ENCODE results near the gene SUPT3H. TPM values are rescaled to one million over a fixed set of nuclear protein-coding genes. Genes with fewer than 3 reads are reported as not detected.

The SUPT3H gene
- total and polyA plus RNA-seq, 9 donors: 10.3 to 23.1 (median 16.2) TPM

GRCh38 chr6:45002390-45003105 is 375.2 kb downstream of the SUPT3H start:
- H3K36me3 ChIP-seq: no peaks in the 10 kb centered on the region
- no peak for DNase-seq
- intact Hi-C loops (cut with DNase I): no loop called here

DNA sequence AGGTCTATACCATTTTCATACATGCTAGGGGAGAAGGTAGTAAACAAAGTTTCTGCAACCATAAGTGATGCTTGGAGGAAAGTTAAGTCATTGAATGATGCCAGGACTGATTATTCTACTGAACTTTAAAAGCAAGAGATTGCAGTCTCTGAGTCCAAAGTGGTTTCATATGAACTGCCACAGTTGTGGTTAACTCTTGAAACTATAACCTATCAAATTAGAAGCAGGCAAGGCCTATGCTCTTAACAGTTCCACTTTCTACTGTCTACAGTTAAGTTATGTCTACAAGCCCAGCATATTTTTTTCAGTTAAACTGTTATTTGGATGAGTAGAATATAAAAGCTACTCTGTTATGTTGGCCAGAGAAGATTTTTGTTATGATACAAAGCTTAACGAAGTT is 376.1 kb downstream of the SUPT3H start:
- 61 to 90% (median 88%) methylated on average over 1 of the region's 1 CpG for WGBS, 3 donors
- intact Hi-C loops (cut with DNase I): no loop called here

More at GRCh38 chr6:45002390-45003105, 375.2 kb downstream of the SUPT3H start:
- H3K27me3 ChIP-seq: no peaks in the 10 kb centered on the region
- no peak for TF ChIP-seq EP300 (IDR thresholded peaks at IDR 0.05)
- no peak for TF ChIP-seq POLR2A (IDR thresholded peaks at IDR 0.05)
- TF ChIP-seq CTCF (IDR thresholded peaks at IDR 0.05): no peak
- H3K4me1 ChIP-seq (ENCODE audit: insufficient read depth): no peaks in the 10 kb centered on the region
- H3K27ac ChIP-seq: no peak overlapping the region
- H3K9me3 ChIP-seq: no peaks in the 10 kb centered on the region
- H3K4me3 ChIP-seq: no peak overlapping the region

GRCh38 chr6:45000833-45001232 is 376.9 kb downstream of the SUPT3H start:
- no peak for TF ChIP-seq EP300 (IDR thresholded peaks at IDR 0.05)
- TF ChIP-seq CTCF (IDR thresholded peaks at IDR 0.05): no peak
- TF ChIP-seq POLR2A (IDR thresholded peaks at IDR 0.05): no peak
- no peaks in the 10 kb centered on the region for H3K4me1 ChIP-seq (ENCODE audit: insufficient read depth)
- no peaks in the 10 kb centered on the region for H3K27me3 ChIP-seq
- no peak for DNase-seq
- H3K36me3 ChIP-seq: no peaks in the 10 kb centered on the region
- no peaks in the 10 kb centered on the region for H3K9me3 ChIP-seq
- intact Hi-C loops (cut with DNase I): no loop called here
- no peak overlapping the region for H3K4me3 ChIP-seq
- no peak overlapping the region for H3K27ac ChIP-seq

More for the DNA sequence above, 376.1 kb downstream of the SUPT3H start:
- no peaks in the 10 kb centered on the region for H3K9me3 ChIP-seq
- no peak overlapping the region for H3K27ac ChIP-seq
- no peak overlapping the region for H3K4me3 ChIP-seq
- H3K27me3 ChIP-seq: no peaks in the 10 kb centered on the region
- DNase-seq: no peak
- TF ChIP-seq EP300 (IDR thresholded peaks at IDR 0.05) (no peak), POLR2A (IDR thresholded peaks at IDR 0.05) (no peak), CTCF (IDR thresholded peaks at IDR 0.05) (no peak)
- no peaks in the 10 kb centered on the region for H3K36me3 ChIP-seq
- H3K4me1 ChIP-seq (ENCODE audit: insufficient read depth): no peaks in the 10 kb centered on the region

GRCh38 chr6:44999066-44999465 is 378.7 kb downstream of the SUPT3H start:
- H3K27ac ChIP-seq: no peak overlapping the region
- 93 to 97% (median 96%) methylated on average over 8 of the region's 8 CpGs for WGBS, 3 donors
- TF ChIP-seq POLR2A (IDR thresholded peaks at IDR 0.05): no peak
- TF ChIP-seq EP300 (IDR thresholded peaks at IDR 0.05): no peak
- TF ChIP-seq CTCF (IDR thresholded peaks at IDR 0.05): no peak
- no peaks in the 10 kb centered on the region for H3K4me1 ChIP-seq (ENCODE audit: insufficient read depth)
- H3K9me3 ChIP-seq: no peaks in the 10 kb centered on the region
- intact Hi-C loops (cut with DNase I): no loop called here
- DNase-seq: no peak
- H3K4me3 ChIP-seq: no peak overlapping the region
- H3K27me3 ChIP-seq: no peaks in the 10 kb centered on the region
- no peaks in the 10 kb centered on the region for H3K36me3 ChIP-seq

All from ovary (tissue), 9 donors.